CD4-positive, alpha-beta T cell treated with Interleukin-4 for 1 hour (primary cell): ENCODE data around the gene IL22RA2.
"Not testable (repeated sequence)": the region's sequence is repeated elsewhere in the genome, so short reads cannot be mapped to it uniquely, and the experiment has no call there.

Experiments used
- DNase-seq, 2 donors: peaks; one replicate each; pipeline ENCODE4 v3.0.0-alpha.2; 2020 to 2022

IL22RA2 gene

GRCh38 chr6:137120748-137121147 is 52.7 kb downstream of the IL22RA2 start:
- no peak for DNase-seq

DNA sequence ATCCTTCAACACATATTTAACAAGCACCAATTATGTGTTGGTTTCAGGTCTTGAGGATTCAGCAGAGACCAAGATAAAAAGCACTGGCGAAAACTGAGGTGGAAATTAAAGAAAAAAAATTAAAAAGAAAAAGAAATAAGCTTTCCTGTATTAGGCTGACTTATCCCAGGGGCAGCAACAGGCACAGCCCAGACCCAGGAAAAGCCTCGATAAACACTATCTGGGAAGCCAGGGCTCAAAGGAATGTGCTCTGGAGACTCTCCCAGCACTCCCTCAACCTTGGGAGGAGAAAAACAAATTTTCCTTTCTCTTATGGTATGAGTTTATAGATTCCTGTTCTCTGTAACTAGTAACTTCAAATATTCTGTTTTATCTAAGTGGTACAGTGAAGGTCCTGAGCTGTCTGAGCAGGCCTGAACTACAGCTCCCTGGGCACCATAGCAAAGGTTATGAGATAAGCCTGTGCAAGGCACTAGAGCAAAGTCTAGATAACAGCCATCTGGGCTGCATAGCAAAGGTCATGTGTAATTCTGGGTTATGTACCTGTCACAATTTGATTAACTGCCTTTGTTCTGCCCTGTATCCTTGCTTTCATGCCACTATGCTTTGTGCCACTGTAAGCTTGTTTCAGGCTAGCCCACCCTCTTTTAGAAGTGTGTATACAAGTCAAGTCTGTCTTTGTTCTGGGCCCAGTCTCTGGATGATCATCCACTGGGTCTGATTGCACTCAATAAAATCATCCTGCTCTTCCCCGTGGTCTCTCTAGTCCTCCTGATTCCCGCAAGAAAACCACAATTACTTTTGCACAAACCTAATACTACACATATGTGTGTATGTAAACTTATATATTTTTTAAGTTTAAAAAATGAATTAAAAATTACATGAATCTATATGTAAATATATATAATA is 54.0 kb downstream of the IL22RA2 start:
- no peak for DNase-seq

DNA sequence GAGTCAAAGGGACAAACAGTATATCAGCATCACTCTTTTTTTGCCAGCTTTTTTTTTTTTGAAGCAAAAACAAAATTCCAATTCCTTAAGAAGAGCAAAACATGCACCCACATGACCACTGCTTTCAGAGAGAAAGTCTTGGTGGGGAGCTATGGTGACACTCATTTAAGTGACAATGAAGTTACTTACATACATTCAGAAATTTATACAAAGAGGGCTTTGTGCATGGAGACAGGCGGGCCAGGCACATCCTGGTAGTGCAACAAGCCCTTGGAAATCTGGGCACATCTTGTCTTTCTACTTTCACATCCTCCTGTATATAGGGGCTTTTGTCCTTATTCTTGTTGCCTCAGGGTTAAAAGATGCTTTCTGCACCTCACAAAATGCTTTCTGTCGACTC is 55.9 kb downstream of the IL22RA2 start:
- DNase-seq, result no peak

DNA sequence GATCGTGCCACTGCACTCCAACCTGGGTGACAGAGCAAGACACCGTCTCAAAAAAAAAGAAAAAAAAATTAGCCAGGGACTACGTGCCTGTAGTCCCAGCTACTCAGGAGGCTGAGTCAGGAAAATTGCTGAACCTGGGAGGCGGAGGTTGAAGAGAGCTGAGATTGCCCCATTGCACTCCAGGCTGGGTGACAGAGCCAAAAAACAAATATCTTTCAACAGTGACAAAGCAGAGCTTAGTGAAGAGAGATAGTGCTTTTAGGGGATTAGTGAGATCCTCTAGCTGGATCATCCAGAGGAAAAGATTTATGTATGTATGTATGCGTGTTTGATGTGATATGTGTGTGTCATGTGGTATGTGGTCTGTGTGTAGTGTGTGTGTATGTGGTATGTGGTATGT is 56.6 kb downstream of the IL22RA2 start:
- no peak for DNase-seq

GRCh38 chr6:137115658-137116057 is 57.8 kb downstream of the IL22RA2 start:
- no peak for DNase-seq

DNA sequence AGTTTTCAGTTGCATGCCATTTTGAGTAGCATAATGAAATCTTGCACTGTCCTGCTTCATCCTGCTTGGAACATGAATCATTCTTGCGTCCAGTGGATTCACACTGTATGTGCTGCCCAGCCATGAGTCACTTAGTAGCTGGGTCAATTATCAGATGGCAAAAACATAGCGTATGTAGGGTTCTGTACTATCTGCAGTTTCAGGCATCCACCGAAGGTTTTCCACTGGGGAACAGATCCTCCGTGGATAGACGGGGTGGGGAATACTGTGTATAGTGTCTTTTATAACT is 61.4 kb downstream of the IL22RA2 start:
- no peak for DNase-seq

DNA sequence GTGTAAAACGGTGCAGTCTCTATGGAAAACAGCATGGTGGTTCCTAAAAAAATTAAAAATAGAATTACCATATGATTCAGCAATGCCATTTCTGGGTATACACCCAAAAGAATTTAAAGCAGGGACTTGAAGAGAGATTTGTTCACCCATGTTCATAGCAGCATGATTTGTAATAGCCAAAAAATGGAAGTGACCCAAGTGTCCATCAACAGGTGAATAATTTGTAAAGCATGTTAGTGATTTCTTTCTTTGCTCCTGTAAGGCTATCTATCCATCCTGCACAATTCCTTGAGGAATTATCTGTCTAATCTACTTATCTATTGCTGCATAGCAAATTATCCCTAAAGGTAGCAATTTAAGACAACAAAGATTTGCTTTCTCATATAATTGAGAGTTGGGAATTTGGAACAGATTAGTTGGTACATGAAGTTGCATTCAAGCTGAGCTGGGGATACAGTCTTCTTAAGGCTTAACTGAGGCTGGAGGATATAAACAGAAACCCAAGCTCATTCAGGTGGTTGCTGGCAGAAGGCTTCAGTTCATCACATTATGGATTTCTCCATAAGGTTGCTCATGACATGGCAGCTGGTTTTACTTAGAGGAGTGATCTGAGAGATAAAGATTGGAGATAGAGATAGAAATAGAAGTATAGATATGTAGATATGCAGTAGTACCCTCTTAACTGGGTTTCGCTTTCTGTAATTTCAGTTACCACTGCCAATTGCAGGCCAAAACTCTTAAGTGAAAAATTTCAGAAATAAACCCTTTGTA is 62.0 kb downstream of the IL22RA2 start:
- no peak for DNase-seq

GRCh38 chr6:137107767-137108105 is 65.7 kb downstream of the IL22RA2 start:
- no peak for DNase-seq

DNA sequence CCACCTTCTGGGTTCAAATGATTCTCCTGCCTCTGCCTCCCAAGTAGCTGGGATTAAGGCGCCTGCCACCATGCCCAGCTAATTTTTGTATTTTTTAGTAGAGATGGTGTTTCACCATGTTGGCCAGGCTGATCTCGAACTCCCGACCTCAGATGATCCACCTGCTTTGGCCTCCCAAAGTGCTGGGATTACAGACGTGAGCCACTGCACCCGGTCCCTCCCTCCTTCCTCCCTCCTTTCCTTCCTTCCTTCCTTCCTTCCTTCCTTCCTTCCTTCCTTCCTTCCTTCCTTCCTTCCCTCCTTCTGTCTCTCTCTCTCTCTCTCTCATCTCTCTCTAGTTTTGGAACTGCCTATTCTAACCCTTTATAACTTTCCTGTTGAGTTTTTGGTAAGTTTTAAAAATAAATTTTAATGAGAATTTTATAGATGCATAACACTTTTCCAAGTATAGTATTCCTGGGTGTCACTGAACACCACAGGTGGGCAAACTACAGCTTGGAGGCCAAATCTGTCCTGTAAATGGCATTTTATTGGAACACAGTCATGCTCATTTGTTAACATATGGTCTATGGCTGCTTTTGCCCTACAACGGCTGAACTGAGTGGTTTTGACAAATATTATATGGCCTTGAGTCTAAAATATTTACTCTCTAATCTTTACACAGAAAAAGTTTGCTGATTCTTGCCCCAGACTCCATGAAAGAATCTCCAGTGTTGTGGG is 66.2 kb downstream of the IL22RA2 start:
- DNase-seq, result not testable (repeated sequence)

GRCh38 chr6:137106183-137106582 is 67.3 kb downstream of the IL22RA2 start:
- no peak for DNase-seq

- no peak for DNase-seq
Measured at GRCh38 chr6:137105375-137105774, 68.1 kb downstream of the IL22RA2 start.

- no peak for DNase-seq
Measured at GRCh38 chr6:137104926-137105325, 68.5 kb downstream of the IL22RA2 start.

- peak; percentile 27 to 65 for DNase-seq
Measured at GRCh38 chr6:137102851-137103492, 70.5 kb downstream of the IL22RA2 start.

- no peak for DNase-seq
Measured at GRCh38 chr6:137102050-137102848, 71.2 kb downstream of the IL22RA2 start.

- DNase-seq, result no peak
Measured at GRCh38 chr6:137099689-137100403, 73.6 kb downstream of the IL22RA2 start.

- DNase-seq, result no peak
Measured at GRCh38 chr6:137097526-137097925, 75.9 kb downstream of the IL22RA2 start.

- no peak for DNase-seq
Measured at GRCh38 chr6:137097057-137097456, 76.4 kb downstream of the IL22RA2 start.

GRCh38 chr6:137095651-137096238 is 77.7 kb downstream of the IL22RA2 start:
- DNase-seq, result peak in 1 of 2 donors; percentile 49

- DNase-seq, result no peak
Measured at GRCh38 chr6:137095093-137095492, 78.4 kb downstream of the IL22RA2 start.

DNA sequence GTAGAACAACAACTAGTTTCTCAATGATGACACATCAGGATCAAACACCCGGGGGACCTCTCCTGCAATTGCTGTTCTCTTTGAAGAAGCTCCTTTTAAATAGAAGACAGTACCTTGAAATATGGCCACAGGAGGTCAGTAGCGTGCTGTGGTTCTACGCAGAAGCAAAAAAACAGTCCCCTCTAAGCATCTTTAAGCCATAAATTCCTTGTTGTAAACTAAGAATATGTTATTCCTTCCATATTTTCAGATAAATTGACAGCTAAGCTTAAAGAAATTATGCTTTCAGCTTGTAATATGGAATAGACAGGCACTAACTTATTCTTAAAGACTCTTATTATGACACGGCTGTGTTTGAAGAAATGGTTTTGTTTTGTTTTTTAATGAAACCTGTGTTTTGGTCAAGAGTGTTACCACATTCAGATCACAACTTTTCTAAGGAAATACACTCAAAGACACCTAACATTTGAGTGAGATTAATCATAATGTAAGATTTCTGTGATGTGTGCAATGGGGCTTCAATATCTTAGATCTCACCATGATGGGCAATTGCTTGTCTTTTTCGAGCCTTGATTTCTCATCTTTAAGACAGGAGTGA is 78.9 kb downstream of the IL22RA2 start:
- peak; percentile 63 to 68 for DNase-seq
